A673 (cell line): ENCODE results near the gene RAD51AP2. TPM values are rescaled to one million over a fixed set of nuclear protein-coding genes. Genes with fewer than 3 reads are reported as not detected.

Source experiments
- BruUV-seq: library from RNA; stranded (reverse); fragments of 400-500 nt; replicated peaks from 2 replicates; lab custom pipeline; 2021; lab: Mats Ljungman, UMichigan
- CTCF ChIA-PET: fragments of 300-600 bp; sonication (Branson Sonifier 250); formaldehyde crosslinking; loops from one replicate; lab custom pipeline; 2022; ENCODE audit warnings: antibody characterized with exemption; lab: Charles Lee
- POLR2A ChIA-PET: fragments of 300-600 bp; sonication (Branson Sonifier 250); formaldehyde crosslinking; loops from one replicate; lab custom pipeline; 2022; ENCODE audit warnings: antibody characterized with exemption; ENCODE audit not compliant: low non-redundant PET; lab: Charles Lee
- DNase-seq: peaks from one replicate; pipeline ENCODE4 v3.0.0-alpha.2; 2015; ENCODE audit warnings: low spot score
- H3K27ac ChIP-seq: fragments of 200-600 bp; sonication (generic); 2 replicates; pipeline ENCODE4 v1.5.1; 2016; ENCODE audit warnings: mixed run types, low read depth, mild to moderate bottlenecking, mixed read lengths, antibody characterized with exemption, low read length; ENCODE audit not compliant: poor library complexity, severe bottlenecking
- H3K27me3 ChIP-seq: fragments of 200-600 bp; sonication (generic); replicated peaks from 2 replicates; pipeline ENCODE4 v1.6.1; 2017; ENCODE audit warnings: mixed run types, low read depth, mild to moderate bottlenecking, mixed read lengths, antibody characterized with exemption, low read length; ENCODE audit not compliant: insufficient read depth, poor library complexity
- H3K36me3 ChIP-seq: fragments of 200-600 bp; sonication (generic); 2 replicates; pipeline ENCODE4 v1.6.1; 2016; ENCODE audit warnings: mixed run types, mild to moderate bottlenecking, mixed read lengths, antibody characterized with exemption, low read length; ENCODE audit not compliant: insufficient read depth, poor library complexity, severe bottlenecking
- H3K4me1 ChIP-seq: fragments of 200-600 bp; sonication (generic); 2 replicates; pipeline ENCODE4 v1.6.1; 2017; ENCODE audit warnings: mixed run types, mild to moderate bottlenecking, mixed read lengths, antibody characterized with exemption, low read length; ENCODE audit not compliant: insufficient read depth, poor library complexity, severe bottlenecking
- H3K4me3 ChIP-seq: fragments of 200-600 bp; sonication (generic); 2 replicates; pipeline ENCODE4 v1.5.1; 2016; ENCODE audit warnings: low read depth, mixed run types, mild to moderate bottlenecking, mixed read lengths, low read length; ENCODE audit not compliant: poor library complexity, severe bottlenecking
- H3K9me3 ChIP-seq: fragments of 200-600 bp; sonication (generic); 2 replicates; pipeline ENCODE4 v1.6.1; 2016; ENCODE audit warnings: mixed run types, low read depth, mild to moderate bottlenecking, mixed read lengths, antibody characterized with exemption, low read length; ENCODE audit not compliant: poor library complexity, severe bottlenecking
- CTCF ChIP-seq: fragments of 300-800, 200-600 bp; sonication (generic); conservative IDR thresholded peaks from 2 replicates; pipeline ENCODE4 v1.5.1; 2017; ENCODE audit warnings: low read depth, mild to moderate bottlenecking, antibody characterized with exemption, low read length, moderate library complexity, mixed read lengths
- EZH2 ChIP-seq: fragments of 200-600 bp; sonication (generic); IDR thresholded peaks from 2 replicates; pipeline ENCODE4 v1.6.1; 2017; ENCODE audit warnings: borderline replicate concordance, low read depth, mild to moderate bottlenecking, mixed read lengths, antibody characterized with exemption, low read length; ENCODE audit not compliant: poor library complexity, severe bottlenecking
- intact Hi-C: fragments of 100-400 bp; cut with micrococcal nuclease; formaldehyde crosslinking; loops from one replicate; pipeline ENCODE4 v1.10.0; 2022; ENCODE audit not compliant: unreplicated experiment
- total RNA-seq: library from RNA; stranded (reverse); gene quantifications from 2 replicates; pipeline ENCODE4 v1.2.3, GENCODE V29; 2021

The RAD51AP2 gene
- total RNA-seq, 1 experiment from 2014 or later = 0.13 TPM

GRCh38 chr2:17476830-17477229, 41.4 kb downstream of the RAD51AP2 start:
- Histone ChIP-seq H3K27ac (no peak overlapping the region), H3K27me3 (no peaks in the 10 kb centered on the region), H3K9me3 (no peaks in the 10 kb centered on the region), H3K4me3 (no peak overlapping the region), H3K36me3 (no peaks in the 10 kb centered on the region), H3K4me1 (no peaks in the 10 kb centered on the region)
- intact Hi-C loops = loop anchor here (10.0 kb wide), 1 partner anchor 698 kb away; no protein-coding TSS in a partner anchor
- ChIA-PET CTCF (no interaction called here), POLR2A (no interaction called here)
- no peak for DNase-seq
- TF ChIP-seq CTCF (no peak), EZH2 (no peak)
- BruUV-seq = no TSS peak

GRCh38 chr2:17476064-17476463, 42.2 kb downstream of the RAD51AP2 start:
- no peak for TF ChIP-seq EZH2
- TF ChIP-seq CTCF = no peak
- Histone ChIP-seq H3K4me3 (no peak overlapping the region), H3K27me3 (no peaks in the 10 kb centered on the region), H3K36me3 (no peaks in the 10 kb centered on the region), H3K4me1 (no peaks in the 10 kb centered on the region), H3K27ac (no peak overlapping the region), H3K9me3 (no peaks in the 10 kb centered on the region)
- ChIA-PET CTCF (no interaction called here), POLR2A (no interaction called here)
- intact Hi-C loops = loop anchor here (10.0 kb wide), 1 partner anchor 699 kb away; no protein-coding TSS in a partner anchor
- peak; percentile 17 for DNase-seq
- BruUV-seq = no TSS peak

- Histone ChIP-seq H3K36me3 (no peaks in the 10 kb centered on the region), H3K27ac (no peak overlapping the region), H3K9me3 (peaks cover 5% of the 10 kb centered on the region), H3K4me1 (no peaks in the 10 kb centered on the region), H3K27me3 (no peaks in the 10 kb centered on the region), H3K4me3 (no peak overlapping the region)
- BruUV-seq = no TSS peak
- CTCF ChIA-PET = no interaction called here
- POLR2A ChIA-PET = no interaction called here
- no peak for TF ChIP-seq CTCF
- no peak for TF ChIP-seq EZH2
- intact Hi-C loops = loop anchor here (10.0 kb wide), 1 partner anchor 700 kb away; no protein-coding TSS in a partner anchor
- no peak for DNase-seq
These were observed 43.0 kb downstream of the RAD51AP2 start for GRCh38 chr2:17475286-17475685.
